Endothelial cell of umbilical vein (primary cell): Measurements from ENCODE around the gene FAM81A.

Experiments used
- CTCF ChIP-seq, 2 donors: IDR thresholded peaks; 1 replicate in 1 of 2; 2 replicates in 1 of 2; pipeline ENCODE4 v1.5.1; 2011; ENCODE audit warnings: low read length in 2 of 2, mild to moderate bottlenecking in 2 of 2, moderate library complexity in 2 of 2, control low read depth in 1 of 2, inconsistent platforms in 1 of 2, low read depth in 1 of 2; ENCODE audit not compliant: insufficient read depth in 1 of 2; ENCODE audit errors: extremely low read depth in 1 of 2
- MAX ChIP-seq: IDR thresholded peaks from 2 replicates; pipeline ENCODE4 v1.6.1; 2011; ENCODE audit not compliant: insufficient read depth, insufficient read length
- POLR2A ChIP-seq: IDR thresholded peaks from 2 replicates; pipeline ENCODE4 v1.6.1; 2012; ENCODE audit warnings: low read depth, mild to moderate bottlenecking, control low read depth, low read length

- TF ChIP-seq POLR2A (no peak), MAX (no peak), CTCF (IDR thresholded peaks at IDR 0.05; ENCODE audit: extremely low read depth in 1 of 2, insufficient read depth in 1 of 2, low read depth in 1 of 2, low read length in 2 of 2) (no peak)
Measured at GRCh38 chr15:59491062-59491461, 53.1 kb downstream of the FAM81A start.
